ENCODE measurements around the gene BBS4. TPM values are rescaled to one million over a fixed set of nuclear protein-coding genes. Genes with fewer than 3 reads are reported as not detected.

Gene BBS4
- total and polyA plus RNA-seq, 9 donors = 17.8 to 30.2 (median 23.4) TPM

- intact Hi-C loops (cut with DNase I) = no loop called here
- Histone ChIP-seq H3K36me3 (no peaks in the 10 kb centered on the region), H3K27ac (no peak overlapping the region), H3K27me3 (no peaks in the 10 kb centered on the region), H3K9me3 (no peaks in the 10 kb centered on the region), H3K4me1 (ENCODE audit: insufficient read depth) (no peaks in the 10 kb centered on the region), H3K4me3 (no peak overlapping the region)
- WGBS, 3 donors = 55 to 62% (median 55%) methylated on average over 3 of the region's 3 CpGs
- DNase-seq = no peak
- TF ChIP-seq, protein P1, sequence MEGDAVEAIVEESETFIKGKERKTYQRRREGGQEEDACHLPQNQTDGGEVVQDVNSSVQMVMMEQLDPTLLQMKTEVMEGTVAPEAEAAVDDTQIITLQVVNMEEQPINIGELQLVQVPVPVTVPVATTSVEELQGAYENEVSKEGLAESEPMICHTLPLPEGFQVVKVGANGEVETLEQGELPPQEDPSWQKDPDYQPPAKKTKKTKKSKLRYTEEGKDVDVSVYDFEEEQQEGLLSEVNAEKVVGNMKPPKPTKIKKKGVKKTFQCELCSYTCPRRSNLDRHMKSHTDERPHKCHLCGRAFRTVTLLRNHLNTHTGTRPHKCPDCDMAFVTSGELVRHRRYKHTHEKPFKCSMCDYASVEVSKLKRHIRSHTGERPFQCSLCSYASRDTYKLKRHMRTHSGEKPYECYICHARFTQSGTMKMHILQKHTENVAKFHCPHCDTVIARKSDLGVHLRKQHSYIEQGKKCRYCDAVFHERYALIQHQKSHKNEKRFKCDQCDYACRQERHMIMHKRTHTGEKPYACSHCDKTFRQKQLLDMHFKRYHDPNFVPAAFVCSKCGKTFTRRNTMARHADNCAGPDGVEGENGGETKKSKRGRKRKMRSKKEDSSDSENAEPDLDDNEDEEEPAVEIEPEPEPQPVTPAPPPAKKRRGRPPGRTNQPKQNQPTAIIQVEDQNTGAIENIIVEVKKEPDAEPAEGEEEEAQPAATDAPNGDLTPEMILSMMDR (IDR thresholded peaks at IDR 0.05) = no peak
- TF ChIP-seq EP300 (IDR thresholded peaks at IDR 0.05) = no peak
- no peak for TF ChIP-seq POLR2A (IDR thresholded peaks at IDR 0.05)
Observed at GRCh38 chr15:72680931-72681330, 5.1 kb upstream of the BBS4 start.

GRCh38 chr15:72682772-72683171 is 3.2 kb upstream of the BBS4 start:
- H3K36me3 ChIP-seq = no peaks in the 10 kb centered on the region
- no peaks in the 10 kb centered on the region for H3K9me3 ChIP-seq
- H3K27ac ChIP-seq = no peak overlapping the region
- no peaks in the 10 kb centered on the region for H3K27me3 ChIP-seq
- no peaks in the 10 kb centered on the region for H3K4me1 ChIP-seq (ENCODE audit: insufficient read depth)
- no peak for DNase-seq
- WGBS, 3 donors = 77 to 84% (median 84%) methylated on average over 3 of the region's 3 CpGs
- no peak overlapping the region for H3K4me3 ChIP-seq
- intact Hi-C loops (cut with DNase I) = no loop called here
- TF ChIP-seq, protein P1 (IDR thresholded peaks at IDR 0.05) = no peak
- TF ChIP-seq EP300 (IDR thresholded peaks at IDR 0.05) (no peak), POLR2A (IDR thresholded peaks at IDR 0.05) (no peak)

DNA sequence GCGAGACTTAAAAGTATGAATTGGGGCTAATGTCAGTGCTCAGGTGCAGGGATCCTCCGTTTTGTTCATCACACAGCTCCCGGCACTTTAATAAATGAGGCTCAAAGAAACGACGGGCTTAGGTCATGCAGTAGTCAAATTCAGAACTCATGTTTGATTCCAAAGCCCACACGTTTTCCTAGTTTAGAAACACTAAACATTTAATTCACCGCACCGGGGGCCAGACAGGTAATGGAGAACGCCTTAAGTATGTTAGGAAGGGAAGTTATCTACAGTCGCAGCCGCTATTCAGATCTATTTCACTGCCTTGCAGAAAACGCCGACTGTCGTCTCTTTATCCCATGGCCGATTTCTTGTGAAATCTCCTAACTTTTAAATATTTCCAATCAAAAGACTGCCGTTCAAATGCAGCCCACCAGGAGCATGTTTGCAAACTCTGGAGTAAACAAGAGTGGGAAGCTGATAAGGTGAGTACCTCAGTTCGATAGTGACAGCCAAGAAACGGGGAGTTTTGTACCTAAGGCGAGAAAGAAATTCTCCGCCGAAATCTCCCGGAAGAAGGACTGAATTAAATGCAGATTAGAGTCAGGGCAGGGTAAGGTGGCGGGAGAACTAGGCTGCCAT is 594 bp upstream of the BBS4 start:
- H3K9me3 ChIP-seq = no peaks in the 10 kb centered on the region
- H3K27me3 ChIP-seq = no peaks in the 10 kb centered on the region
- H3K36me3 ChIP-seq = no peaks in the 10 kb centered on the region
- peak overlapping the region; percentile 59 to 75 for H3K27ac ChIP-seq
- DNase-seq = no peak
- WGBS, 3 donors = 13 to 26% (median 18%) methylated on average over 23 of the region's 23 CpGs
- no peak for TF ChIP-seq EP300 (IDR thresholded peaks at IDR 0.05)
- TF ChIP-seq, protein P1 (IDR thresholded peaks at IDR 0.05) = no peak
- TF ChIP-seq POLR2A (IDR thresholded peaks at IDR 0.05) = no peak
- peak overlapping the region; percentile 71 for H3K4me3 ChIP-seq
- no peaks in the 10 kb centered on the region for H3K4me1 ChIP-seq (ENCODE audit: insufficient read depth)
- intact Hi-C loops (cut with DNase I) = no loop called here

- Histone ChIP-seq H3K27me3 (no peaks in the 10 kb centered on the region), H3K36me3 (no peaks in the 10 kb centered on the region), H3K27ac (no peak overlapping the region), H3K4me1 (ENCODE audit: insufficient read depth) (no peaks in the 10 kb centered on the region), H3K9me3 (no peaks in the 10 kb centered on the region), H3K4me3 (no peak overlapping the region)
- TF ChIP-seq, protein P1 (IDR thresholded peaks at IDR 0.05) = no peak
- no peak for TF ChIP-seq POLR2A (IDR thresholded peaks at IDR 0.05)
- TF ChIP-seq EP300 (IDR thresholded peaks at IDR 0.05) = no peak
- intact Hi-C loops (cut with DNase I) = no loop called here
- no peak for DNase-seq
- 96 to 98% (median 97%) methylated on average over 5 of the region's 5 CpGs for WGBS, 3 donors
Observed at GRCh38 chr15:72688697-72689096, 2.7 kb downstream of the BBS4 start.
